Stimulated activated CD4-positive, alpha-beta T cell treated with anti-CD3 and anti-CD28 coated beads, Interleukin-2, amount 100 ng/mL, for 24 hours (primary cell): ENCODE measurements around the gene CD74.
A peak's percentile ranks its signal among the peaks of the same experiment; 100 is the strongest.

Source experiments
- DNase-seq, 2 donors: peaks; one replicate each; pipeline ENCODE4 v3.0.0-alpha.2; 2020

CD74 gene

GRCh38 chr5:150396267-150396666 is 16.4 kb downstream of the CD74 start:
- no peak for DNase-seq

GRCh38 chr5:150395688-150395975 is 17.1 kb downstream of the CD74 start:
- no peak for DNase-seq

GRCh38 chr5:150394912-150395687 is 17.6 kb downstream of the CD74 start:
- DNase-seq, result no peak

GRCh38 chr5:150394131-150394530 is 18.6 kb downstream of the CD74 start:
- no peak for DNase-seq

- no peak for DNase-seq
These were observed 19.5 kb downstream of the CD74 start for GRCh38 chr5:150393096-150393645.

GRCh38 chr5:150392680-150393079 is 20.0 kb downstream of the CD74 start:
- no peak for DNase-seq

- no peak for DNase-seq
These were observed 20.7 kb downstream of the CD74 start for GRCh38 chr5:150391986-150392385.

- DNase-seq, result no peak
These were observed 21.5 kb downstream of the CD74 start for GRCh38 chr5:150391064-150391834.

- no peak for DNase-seq
These were observed 23.0 kb downstream of the CD74 start for GRCh38 chr5:150389531-150390266.

- DNase-seq, result no peak
These were observed 26.5 kb downstream of the CD74 start for GRCh38 chr5:150386024-150386855.

- no peak for DNase-seq
These were observed 28.0 kb downstream of the CD74 start for GRCh38 chr5:150384701-150385100.

GRCh38 chr5:150377964-150378694 is 34.6 kb downstream of the CD74 start:
- no peak for DNase-seq

GRCh38 chr5:150376799-150377771 is 35.6 kb downstream of the CD74 start:
- no peak for DNase-seq

GRCh38 chr5:150374651-150375050 is 38.1 kb downstream of the CD74 start:
- no peak for DNase-seq

GRCh38 chr5:150372639-150373038 is 40.1 kb downstream of the CD74 start:
- DNase-seq, result no peak

- DNase-seq, result no peak
These were observed 44.2 kb downstream of the CD74 start for GRCh38 chr5:150368526-150368925.

- no peak for DNase-seq
These were observed 48.7 kb downstream of the CD74 start for GRCh38 chr5:150364004-150364403.

GRCh38 chr5:150363185-150363584 is 49.5 kb downstream of the CD74 start:
- no peak for DNase-seq

- DNase-seq, result no peak
These were observed 51.4 kb downstream of the CD74 start for GRCh38 chr5:150361301-150361700.

GRCh38 chr5:150358261-150359095 is 54.2 kb downstream of the CD74 start:
- DNase-seq, result peak in 1 of 2 donors; percentile 10
